ENCODE results near the gene FRMD4A.

GRCh38 chr10:14235566-14236195, 95.0 kb downstream of the FRMD4A start:
- TF ChIP-seq CTCF (conservative IDR thresholded peaks at IDR 0.05) (no peak), EZH2 (IDR thresholded peaks at IDR 0.05; ENCODE audit: low read depth) (no peak)
